ENCODE results near the gene CRLF1.
A peak's percentile ranks its signal among the peaks of the same experiment; 100 is the strongest.

CRLF1 gene, protein sequence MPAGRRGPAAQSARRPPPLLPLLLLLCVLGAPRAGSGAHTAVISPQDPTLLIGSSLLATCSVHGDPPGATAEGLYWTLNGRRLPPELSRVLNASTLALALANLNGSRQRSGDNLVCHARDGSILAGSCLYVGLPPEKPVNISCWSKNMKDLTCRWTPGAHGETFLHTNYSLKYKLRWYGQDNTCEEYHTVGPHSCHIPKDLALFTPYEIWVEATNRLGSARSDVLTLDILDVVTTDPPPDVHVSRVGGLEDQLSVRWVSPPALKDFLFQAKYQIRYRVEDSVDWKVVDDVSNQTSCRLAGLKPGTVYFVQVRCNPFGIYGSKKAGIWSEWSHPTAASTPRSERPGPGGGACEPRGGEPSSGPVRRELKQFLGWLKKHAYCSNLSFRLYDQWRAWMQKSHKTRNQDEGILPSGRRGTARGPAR

DNA sequence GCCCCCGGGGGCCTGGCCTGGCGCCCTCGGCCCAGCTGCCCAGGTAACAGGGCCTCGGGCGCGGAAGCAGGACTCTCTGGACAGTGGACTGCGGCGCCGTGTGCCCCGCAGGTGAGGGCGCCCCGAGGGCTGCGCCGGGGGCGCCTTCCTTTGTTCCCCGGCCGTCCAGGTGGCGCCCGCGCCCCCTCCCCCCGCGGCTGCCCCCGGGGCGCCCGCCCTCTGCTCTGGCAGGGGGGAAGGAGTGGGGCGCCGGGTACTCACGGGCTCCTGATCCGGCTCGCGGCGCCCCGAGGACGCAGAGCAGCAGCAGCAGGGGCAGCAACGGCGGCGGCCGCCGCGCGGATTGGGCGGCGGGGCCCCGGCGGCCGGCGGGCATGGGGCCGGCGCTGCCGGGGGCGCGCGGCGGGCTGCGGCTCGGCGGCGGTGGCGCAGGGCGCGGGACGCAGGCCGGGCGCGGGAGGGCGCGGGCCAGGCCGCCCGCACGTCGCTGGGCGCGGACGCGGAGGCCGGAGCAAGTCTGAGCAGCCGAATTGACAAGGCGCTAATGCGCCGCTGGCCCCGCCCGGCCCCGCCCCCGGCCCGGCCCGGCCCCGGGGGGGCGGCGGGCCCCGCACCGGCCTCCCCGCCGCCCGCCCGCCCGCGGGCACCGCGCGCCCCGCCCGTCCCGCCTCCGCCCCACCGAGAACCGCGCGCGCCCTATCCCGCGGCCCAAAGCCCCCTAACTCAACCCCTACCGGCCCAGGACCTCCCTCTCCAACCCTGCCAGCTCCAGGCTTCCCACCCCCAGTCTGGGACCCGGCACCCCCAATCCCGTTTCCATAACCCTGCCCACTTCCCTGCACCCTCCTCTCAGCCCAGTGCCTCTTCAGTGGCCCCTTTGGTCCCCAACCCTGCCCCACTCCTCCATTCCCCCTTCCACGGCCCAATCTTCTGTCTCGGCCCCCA is at the start of gene CRLF1:
Gene CRLF1 (minus strand): TSS at position 519 of the 945 bp plus-strand sequence. CDS start 143 bp downstream, at position 376.
- DNase-seq: no peak

DNA sequence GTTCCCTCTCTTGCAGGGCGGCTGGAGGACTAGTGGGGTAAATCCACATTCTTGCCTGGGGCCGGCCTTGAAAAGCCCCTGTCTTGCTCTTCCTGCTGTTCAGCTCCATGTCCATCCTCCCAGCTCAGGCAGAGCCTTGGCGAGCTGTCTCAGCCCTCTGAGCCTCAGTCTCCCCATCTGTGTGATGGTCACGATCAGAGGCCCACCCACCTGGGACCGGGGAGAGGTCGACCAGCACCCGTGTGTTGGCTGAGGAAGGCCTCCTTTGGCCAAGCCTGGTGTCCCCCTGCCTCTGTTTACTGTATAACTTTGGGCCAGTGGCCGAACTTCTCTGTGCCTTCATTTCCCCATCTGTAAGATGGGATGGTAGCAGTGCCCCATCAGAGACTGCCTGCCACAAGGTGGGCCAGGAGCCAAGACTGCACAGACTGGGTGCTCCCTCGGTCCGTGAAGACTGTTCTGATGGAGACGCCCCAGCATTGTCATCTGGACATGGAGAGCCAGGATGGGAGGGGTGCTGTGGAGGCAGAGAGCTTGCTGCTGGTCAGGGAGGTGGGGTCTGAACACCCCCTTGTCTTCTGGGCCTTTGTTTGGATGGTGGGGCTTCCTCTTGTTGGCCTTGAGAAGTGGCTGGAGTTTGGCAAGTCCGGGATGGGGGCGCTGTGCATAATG is 48.7 kb upstream of the CRLF1 start:
- DNase-seq: no peak

DNA sequence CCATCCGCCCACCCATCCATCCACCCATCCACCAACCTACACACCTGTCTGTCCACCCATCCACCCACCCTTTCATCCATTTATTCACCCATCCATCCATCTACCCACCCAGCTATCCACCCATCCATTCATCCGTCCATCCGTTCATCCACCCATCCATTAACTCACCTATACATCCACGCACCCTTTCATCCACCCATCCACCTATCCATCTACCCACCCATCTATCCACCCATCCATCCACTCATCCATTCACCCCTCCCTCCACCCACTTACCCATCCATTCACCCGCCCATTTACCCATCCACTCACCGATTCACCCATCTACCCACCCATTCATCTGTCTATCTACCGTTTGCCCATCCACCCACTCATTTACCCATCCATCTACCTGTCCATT is 47.9 kb upstream of the CRLF1 start:
- DNase-seq: no peak

DNA sequence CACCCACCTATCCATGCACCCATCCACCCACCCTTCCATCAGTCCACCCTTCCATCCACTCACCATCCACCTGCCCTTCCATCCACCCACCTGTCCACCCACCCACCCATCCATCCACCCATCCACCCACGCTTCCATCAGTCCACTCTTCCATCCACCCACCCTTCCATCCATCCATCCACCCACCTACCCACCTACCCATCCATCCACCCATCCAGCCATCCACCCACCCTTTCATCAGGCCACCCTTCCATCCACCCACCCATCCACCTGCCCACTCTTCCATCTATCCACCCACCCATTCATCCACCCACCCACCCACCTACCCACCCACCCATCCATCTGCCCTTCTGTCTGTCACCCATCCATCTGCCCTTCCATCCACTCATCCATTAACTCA is 47.3 kb upstream of the CRLF1 start:
- no peak for DNase-seq

DNA sequence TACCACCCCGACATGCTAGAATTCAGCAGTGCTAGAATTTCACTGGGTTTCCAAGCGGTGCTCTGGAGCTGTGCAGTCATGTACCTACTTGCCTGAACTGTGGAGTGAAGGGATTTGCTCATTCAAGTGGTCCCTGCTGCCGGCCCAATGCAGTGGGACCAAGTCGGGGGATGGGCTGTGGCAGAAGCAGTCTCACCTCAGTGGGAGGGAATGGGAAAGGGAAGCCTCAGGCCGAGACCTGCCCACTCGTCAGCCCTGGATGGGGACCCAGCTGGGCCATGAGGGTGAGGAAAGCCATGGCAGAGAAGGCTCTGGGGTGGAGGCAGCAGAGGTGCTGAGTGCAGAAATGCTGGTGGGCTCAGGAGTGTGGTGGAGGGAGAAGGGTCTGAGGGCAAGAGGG is 45.1 kb upstream of the CRLF1 start:
- no peak for DNase-seq

DNA sequence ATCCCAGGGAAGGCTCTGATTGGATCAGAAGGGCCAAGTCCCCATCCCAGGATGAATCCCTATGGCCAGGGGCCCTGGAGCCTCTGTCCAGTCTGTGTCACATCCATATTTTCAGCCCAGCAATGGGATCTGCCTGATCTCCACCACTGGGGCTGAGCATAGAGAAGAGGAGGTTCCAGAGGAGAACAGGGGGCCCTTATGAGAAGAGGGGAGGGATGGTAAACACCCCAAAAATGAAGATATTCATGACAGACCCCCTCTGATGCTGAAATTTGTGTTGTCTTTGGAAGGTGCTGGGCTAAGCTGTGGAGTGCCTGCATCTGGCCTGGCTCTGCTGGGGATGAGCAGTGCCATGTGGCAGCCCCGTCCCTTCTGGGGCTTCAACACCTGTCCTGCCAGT is 44.7 kb upstream of the CRLF1 start:
- DNase-seq: no peak

DNA sequence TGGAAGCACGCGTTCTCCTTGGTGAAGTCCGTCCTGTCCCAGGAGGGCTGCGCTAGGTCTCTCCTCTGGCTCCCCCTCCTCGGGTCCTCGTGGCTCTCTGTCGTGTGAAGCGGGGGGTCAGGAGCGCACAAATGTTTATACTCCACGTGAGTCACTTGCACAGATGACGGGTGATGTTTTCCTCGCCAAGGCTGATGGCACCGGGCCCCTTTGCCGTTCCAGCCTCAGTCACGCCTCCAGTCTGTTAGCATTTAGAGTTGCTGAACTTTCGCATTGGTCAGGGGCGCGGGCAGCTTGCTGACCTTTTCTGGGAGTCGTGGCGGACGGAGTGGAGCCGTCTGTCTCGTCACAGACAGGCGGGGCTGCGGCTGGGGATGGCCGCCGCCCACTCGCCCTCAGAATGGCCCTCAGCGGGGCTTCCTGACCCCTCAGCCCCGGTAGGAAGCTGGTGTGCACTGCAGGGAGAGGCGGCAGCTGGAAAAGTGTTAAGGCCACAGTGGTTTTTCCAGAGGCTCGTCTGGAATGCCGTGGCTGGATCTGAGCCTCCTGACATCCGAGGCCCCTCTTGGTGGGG is 44.0 kb upstream of the CRLF1 start:
- no peak for DNase-seq

DNA sequence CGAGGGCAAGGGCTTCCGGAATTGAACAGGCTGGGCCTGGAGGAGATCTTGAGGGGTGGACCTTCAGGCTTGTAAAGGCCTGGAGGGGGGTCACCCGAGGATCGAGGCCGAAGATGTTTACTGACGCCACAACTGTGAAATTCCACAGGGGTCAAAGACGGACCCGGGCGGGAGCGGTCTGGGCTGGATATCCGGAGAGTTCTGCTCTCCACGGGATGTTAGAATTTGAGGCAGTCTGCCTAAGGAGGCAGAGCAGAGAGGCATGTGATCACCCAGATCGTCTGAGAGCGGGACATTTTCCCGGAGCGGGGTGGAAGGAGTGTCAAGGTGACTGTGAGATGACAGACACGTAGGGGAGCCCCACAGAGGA is 43.4 kb upstream of the CRLF1 start:
- no peak for DNase-seq

DNA sequence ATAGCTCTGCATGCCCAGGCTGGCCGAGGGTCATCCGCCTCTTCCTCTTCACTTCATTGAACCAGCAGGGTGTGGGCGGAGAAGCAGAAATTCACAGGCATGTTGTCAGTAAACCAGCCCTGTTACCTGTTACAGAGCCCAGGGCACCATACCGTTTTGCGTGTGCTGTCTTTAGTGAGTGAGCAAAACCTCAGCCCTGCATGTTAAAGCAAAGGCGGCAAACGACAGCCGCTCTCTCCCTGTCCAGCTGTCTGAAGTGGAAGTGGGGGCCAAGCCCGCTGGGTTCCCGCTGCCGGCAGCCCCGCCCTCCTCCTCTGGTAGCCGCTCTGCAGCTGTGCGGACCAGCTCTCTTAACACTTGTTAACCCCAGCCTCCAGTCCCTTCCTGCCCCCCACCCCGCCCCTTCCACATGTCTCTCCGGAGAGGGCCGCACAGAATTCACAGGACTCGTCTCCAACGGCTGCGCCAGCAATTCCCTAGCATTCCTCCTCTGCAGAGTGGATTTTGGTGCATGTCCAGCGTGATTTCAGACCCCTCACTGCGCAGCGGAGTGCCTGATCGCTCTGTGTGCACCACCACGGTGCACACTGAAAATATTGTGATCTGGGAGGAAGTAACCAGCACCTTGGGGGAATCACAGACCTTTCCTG is 42.9 kb upstream of the CRLF1 start:
- DNase-seq: no peak

DNA sequence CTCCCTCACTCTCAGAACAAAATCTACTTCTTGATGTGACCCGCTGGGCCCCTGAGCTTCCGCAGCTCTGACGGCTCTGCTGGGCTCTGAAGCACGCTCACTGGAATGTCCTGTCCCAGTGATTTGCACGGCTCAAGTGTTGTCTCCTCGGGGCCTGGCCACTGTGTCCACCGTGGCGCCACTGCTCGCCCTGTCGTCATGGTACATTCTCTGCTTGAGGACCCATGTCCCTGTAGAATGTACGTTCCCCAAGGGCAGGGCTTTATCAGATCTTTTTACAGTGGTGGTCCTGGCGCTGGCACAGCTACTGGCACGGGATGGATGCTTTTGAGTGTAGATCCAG is 42.3 kb upstream of the CRLF1 start:
- no peak for DNase-seq

DNA sequence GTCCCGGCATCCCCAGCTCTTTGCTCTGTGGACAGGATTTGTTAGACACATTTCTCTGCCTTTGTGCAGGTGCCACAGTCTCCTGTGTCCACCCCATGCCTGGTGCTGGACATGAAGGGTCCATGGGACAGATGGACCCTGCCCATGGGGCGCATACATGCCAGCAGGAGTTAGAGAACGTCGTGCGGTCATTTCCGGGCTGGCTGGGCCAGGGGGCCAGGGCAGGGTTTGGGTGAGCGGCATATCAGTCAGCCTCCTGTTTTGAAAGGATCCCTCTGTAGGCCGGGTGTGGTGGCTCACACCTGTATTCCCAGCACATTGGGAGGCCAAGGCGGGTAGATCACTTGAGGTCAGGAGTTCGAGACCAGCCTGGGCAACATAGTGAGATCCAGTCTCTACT is 41.2 kb upstream of the CRLF1 start:
- no peak for DNase-seq

DNA sequence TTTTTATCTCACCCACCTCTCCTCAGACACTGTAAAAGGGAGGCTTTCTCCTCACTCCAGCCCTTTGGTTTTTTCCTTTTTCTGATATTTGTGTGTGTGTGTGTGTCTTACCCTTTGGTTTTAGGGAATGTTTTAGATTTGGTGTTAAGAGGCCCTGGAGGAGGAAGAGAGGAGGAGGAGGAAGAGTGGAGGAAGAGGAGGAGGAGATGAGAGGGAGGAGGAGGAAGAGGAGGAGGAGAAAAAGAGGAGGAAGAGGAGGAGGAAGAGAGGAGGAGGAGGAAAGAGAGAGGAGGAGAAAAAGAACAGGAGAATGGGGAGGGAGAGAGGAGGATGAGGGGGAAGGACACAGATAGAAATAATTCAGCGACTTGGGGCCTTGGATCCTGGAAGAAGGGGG is 40.8 kb upstream of the CRLF1 start:
- no peak for DNase-seq

DNA sequence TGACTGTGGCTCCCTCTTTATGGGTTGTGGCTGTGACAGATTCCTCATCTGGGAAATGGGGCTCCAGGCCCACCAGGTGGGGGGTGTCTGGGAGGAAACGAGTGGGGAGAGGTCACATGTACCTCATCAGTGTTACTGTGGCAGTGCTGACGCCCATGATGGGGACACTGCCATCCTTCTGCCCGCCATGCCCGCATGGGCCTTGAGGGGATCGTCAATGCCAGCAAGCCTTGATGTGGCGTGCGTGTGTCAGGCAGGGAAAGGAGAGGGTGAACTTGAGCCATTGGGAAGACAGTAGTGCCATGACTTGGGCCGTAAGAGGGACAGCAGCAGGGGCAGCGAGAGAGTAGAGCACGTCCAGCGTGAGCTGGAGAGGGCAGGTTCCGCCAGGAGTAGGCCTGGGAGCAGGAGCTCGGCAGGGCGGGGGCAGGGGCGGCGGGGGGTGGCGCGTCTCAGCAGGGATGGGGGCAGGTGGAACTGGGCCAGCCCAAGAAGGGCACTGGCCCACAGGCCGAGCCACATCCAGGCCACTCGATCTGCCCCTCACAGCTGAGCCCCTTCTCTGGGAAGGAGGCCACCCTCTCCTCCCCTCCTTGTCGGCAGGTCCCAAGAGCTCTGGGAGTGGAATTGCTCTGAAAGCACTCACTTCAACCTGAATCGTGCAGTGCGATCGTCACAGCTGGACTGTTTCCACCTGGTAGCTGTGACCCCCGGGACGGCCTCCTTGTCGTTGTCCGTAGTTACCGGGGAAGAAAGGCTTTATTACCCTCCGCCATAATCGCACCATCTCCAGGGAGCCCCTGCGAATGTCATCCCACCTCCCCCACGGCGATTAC is 40.2 kb upstream of the CRLF1 start:
- DNase-seq: no peak

DNA sequence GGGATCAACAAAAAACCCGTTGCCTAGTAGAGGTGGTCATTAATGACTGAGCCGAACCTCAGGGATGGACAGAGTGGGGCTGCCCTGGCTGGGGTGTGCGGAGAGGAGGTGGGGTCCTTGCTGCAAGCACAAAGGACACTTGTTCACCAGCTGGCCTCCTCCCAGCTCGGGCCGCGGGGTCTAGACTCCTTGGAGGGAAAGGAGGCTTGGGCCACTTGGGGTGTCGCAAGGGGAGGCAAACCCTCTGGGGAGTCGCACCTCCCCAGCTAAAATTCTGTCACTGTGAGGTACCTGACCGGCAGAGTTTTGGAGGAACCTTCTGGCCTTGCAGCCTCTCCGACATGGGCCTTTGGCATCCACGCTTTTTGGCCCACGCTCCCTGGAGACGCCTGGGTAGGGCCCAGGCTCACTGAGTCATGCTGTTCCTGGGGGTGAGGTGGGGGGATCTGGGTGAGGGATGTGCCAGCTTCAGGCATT is 38.5 kb upstream of the CRLF1 start:
- no peak for DNase-seq

DNA sequence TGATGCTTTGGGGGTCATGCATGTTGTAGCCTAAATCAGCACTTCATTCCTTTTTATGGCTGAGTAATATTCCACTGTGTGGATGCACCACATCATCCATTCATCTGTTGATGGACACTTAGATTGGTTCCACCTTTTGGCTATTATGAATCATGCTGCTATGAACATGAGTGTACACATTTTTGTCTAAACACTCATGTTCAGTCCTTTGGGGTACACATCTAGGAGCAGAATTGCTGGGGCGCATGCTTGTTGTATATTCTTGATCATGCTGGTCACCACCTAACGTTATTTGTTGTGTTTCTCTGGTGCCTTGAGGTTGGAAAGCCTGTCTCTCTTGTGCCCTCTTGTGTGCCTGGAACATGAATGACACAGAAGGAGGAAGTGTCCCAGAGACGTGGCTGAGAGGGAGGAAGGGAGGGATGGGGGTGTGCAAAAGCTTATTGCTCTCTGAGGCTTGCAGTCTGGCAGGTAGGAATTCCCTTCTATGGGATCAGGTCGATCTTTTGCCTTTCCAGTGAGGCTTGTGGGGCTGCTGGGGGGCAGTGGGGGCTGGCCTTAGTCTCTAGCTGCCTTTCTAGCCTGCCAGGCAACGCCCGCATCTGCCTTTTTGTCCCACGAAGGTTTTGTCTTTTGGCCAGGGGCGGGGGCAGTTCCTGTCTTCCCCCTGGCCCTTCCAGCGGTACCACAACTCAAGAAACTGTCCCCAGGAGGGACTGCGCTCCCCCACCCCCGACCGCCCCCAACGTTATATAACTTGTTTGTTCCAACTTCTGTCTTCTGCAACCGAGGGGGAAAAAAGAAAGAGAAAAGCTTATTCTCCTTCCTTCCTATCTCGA is 37.8 kb upstream of the CRLF1 start:
- DNase-seq: peak; percentile 3

DNA sequence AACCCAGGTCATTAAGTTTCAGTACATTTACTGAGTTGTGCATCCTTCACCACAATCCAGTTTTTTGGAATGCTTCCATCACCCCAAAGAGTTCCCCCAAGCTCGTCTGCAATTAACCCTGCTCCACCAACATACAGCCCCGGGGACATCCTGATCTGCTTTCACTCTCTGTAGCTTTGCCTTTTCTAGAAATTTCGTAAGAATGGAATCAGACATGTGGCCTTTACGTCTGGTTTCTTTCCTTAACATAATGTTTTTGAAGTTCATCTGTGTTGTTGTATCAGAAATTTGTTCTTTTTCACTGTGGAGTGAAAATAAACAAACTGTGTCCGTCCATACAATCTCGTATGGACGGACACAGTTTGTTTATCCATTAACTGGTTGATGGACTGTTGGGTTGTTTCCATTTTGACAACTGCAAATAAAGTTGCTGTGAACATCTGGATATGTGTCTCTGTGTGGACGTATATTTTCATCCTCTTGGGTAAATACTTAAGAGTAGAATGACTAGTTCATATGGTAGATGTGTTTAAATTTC is 33.2 kb upstream of the CRLF1 start:
- no peak for DNase-seq

DNA sequence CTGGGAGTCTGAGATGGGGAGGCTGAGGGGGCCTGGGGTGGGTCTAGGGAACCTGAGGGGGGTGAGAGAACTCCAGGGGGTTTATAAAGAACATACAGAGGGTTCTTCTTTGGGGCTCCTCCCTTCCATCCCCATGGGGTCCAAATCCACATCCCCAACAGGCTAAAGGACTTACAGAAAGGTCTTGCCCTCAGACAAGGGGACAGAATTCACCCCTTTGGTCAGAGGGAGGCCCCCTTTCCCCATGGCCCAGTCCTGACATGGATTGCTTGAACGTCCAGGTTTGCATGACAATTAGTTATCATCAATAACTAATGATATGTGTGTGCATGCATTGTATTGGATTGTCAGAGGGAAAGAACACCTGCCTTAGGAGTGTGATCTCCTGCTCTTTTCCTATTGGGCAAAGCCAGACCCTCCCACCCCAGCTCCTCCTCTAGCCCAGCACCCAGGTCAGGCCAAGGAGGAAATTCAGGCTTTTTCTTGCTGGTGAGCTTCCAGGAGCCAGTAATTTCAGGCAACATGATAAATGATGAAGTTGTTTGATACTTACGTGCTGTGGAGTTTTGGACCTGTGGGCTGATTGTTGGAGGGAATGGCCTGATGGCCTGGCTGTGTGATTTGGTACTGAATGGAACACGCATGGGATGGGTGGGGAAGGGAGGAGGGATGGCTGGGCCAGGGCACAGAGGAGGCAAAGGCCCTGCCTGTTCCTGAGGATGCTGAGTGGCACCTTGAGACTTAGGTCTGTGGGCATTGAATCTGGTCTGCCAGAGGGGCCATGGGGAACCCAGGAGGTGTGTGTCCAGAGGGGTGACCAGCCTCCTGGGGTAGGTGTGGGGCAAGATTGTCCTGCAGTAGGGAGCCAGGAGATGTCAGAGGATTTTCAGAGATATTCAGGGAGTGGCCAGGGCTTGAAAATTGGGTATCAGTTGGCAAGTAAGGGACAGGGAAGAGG is 31.4 kb upstream of the CRLF1 start:
- no peak for DNase-seq

DNA sequence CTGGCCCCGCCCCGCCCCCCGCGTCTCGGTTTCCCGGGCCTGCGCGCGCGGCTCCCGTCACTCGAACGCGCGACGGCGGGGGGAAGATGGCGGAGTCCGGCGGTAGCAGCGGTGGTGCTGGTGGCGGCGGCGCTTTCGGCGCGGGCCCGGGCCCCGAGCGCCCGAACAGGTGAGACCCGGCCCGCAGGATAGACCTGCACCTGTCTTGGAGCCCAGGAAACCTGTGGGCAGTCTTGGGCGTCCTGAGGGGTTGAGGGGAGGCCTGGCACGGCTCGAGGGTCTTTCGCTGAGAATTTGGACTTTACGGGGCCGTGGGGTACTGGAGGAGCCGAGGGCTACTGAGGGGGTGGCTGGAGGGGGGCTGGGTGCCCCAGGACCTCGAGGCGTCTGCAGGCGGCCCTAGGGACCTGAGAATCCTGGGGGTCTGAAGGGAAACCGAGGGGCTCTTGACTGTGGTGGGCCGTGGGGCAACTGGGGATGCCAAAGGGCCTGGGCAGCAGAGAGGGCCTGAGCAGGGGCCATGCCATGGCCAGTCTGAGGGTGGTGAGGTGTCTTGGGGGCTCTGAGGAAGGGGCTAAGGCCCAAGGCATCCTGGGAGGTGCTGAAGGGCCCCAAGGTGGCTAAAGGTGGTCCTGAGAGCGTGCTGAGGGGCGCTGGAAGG is 30.5 kb upstream of the CRLF1 start, which contains the start of gene KLHL26:
Gene KLHL26 (plus strand): TSS at position 60 of the 661 bp plus-strand sequence. CDS start 27 bp downstream, at position 87.
- DNase-seq: no peak

All from CD4-positive, alpha-beta T cell treated with Interleukin-4 for 4 hours (primary cell).